Activated T-cell treated with anti-CD3 and anti-CD28 coated beads for 24 hours (primary cell): ENCODE results near the gene SPTAN1.
"Not testable (repeated sequence)": the region's sequence is repeated elsewhere in the genome, so short reads cannot be mapped to it uniquely, and the experiment has no call there.

ENCODE experiments used
- DNase-seq: peaks from one replicate; pipeline ENCODE4 v3.0.0-alpha.2; 2020; ENCODE audit warnings: low read depth

The SPTAN1 gene

GRCh38 chr9:128552153-128552743, at the start of gene SPTAN1:
Gene SPTAN1 (plus strand): TSS chr9:128552587. CDS start chr9:128566741, 14,154 bp downstream.
- peak; percentile 91 for DNase-seq

- not testable (repeated sequence) for DNase-seq
Observed at GRCh38 chr9:128503415-128503825, 49.0 kb upstream of the SPTAN1 start.

GRCh38 chr9:128503870-128504269, 48.5 kb upstream of the SPTAN1 start:
- no peak for DNase-seq

GRCh38 chr9:128504485-128505413, 47.6 kb upstream of the SPTAN1 start, which contains the start of gene GLE1:
Gene GLE1 (plus strand): TSS chr9:128504719. CDS start chr9:128504806, 87 bp downstream.
- DNase-seq, result peak; percentile 96

- DNase-seq, result no peak
Observed at GRCh38 chr9:128505414-128505765, 47.0 kb upstream of the SPTAN1 start.

- not testable (repeated sequence) for DNase-seq
Observed at GRCh38 chr9:128505906-128506305, 46.5 kb upstream of the SPTAN1 start.

- no peak for DNase-seq
Observed at GRCh38 chr9:128512820-128513219, 39.6 kb upstream of the SPTAN1 start.

- no peak for DNase-seq
Observed at GRCh38 chr9:128521956-128522355, 30.4 kb upstream of the SPTAN1 start.

- DNase-seq, result no peak
Observed at GRCh38 chr9:128523199-128523925, 29.0 kb upstream of the SPTAN1 start.

- DNase-seq, result no peak
Observed at GRCh38 chr9:128526720-128527119, 25.7 kb upstream of the SPTAN1 start.

- no peak for DNase-seq
Observed at GRCh38 chr9:128528445-128529160, 23.8 kb upstream of the SPTAN1 start.

GRCh38 chr9:128529191-128529590, 23.2 kb upstream of the SPTAN1 start:
- DNase-seq, result no peak

GRCh38 chr9:128532581-128532980, 19.8 kb upstream of the SPTAN1 start:
- no peak for DNase-seq

GRCh38 chr9:128540634-128541360, 11.6 kb upstream of the SPTAN1 start:
- DNase-seq, result no peak

GRCh38 chr9:128546504-128546903, 5.9 kb upstream of the SPTAN1 start:
- no peak for DNase-seq

GRCh38 chr9:128548876-128549275, 3.5 kb upstream of the SPTAN1 start:
- DNase-seq, result no peak

GRCh38 chr9:128550226-128550625, 2.2 kb upstream of the SPTAN1 start:
- DNase-seq, result peak; percentile 33

GRCh38 chr9:128550770-128551656, 1.4 kb upstream of the SPTAN1 start:
- no peak for DNase-seq

GRCh38 chr9:128551657-128552152, 682 bp upstream of the SPTAN1 start:
- no peak for DNase-seq
